Activated CD8-positive, alpha-beta T cell treated with anti-CD3 and anti-CD28 coated beads for 36 hours (primary cell): ENCODE results near the gene F10. TPM values are rescaled to one million over a fixed set of nuclear protein-coding genes. Genes with fewer than 3 reads are reported as not detected.
A peak's percentile ranks its signal among the peaks of the same experiment; 100 is the strongest.
"Not testable (repeated sequence)": the region's sequence is repeated elsewhere in the genome, so short reads cannot be mapped to it uniquely, and the experiment has no call there.

Source experiments
- ATAC-seq: fragments of 200-7000 bp; cut with Tn5 transposase; one replicate; pipeline ENCODE4 v1.10.0; 2021; ENCODE audit warnings: mild to moderate bottlenecking, moderate library complexity
- CTCF ChIA-PET: fragments of 350-600 bp; sonication (Branson Sonifier 250); formaldehyde crosslinking; loops from one replicate; lab custom pipeline; 2021; ENCODE audit warnings: antibody characterized with exemption; lab: Charles Lee
- POLR2A ChIA-PET: fragments of 350-600 bp; sonication (Branson Sonifier 250); formaldehyde crosslinking; loops from one replicate; lab custom pipeline; 2021; ENCODE audit warnings: antibody characterized with exemption; lab: Charles Lee
- DNase-seq: peaks from one replicate; pipeline ENCODE4 v3.0.0-alpha.2; 2020
- H3K27ac Mint-ChIP-seq: one replicate; pipeline ENCODE4 v1.8.0; 2021; ENCODE audit warnings: mild to moderate bottlenecking, mixed read lengths
- H3K27me3 Mint-ChIP-seq: one replicate; pipeline ENCODE4 v1.8.0; 2021; ENCODE audit warnings: mixed read lengths
- H3K36me3 Mint-ChIP-seq: one replicate; pipeline ENCODE4 v1.8.0; 2021; ENCODE audit warnings: low read depth, mixed read lengths
- H3K4me1 Mint-ChIP-seq: one replicate; pipeline ENCODE4 v1.8.0; 2021; ENCODE audit warnings: low read depth, mixed read lengths
- H3K4me3 Mint-ChIP-seq: one replicate; pipeline ENCODE4 v1.8.0; 2021; ENCODE audit warnings: mild to moderate bottlenecking, moderate library complexity, mixed read lengths
- H3K9me3 Mint-ChIP-seq: one replicate; pipeline ENCODE4 v1.8.0; 2021; ENCODE audit warnings: mixed read lengths
- intact Hi-C: fragments of 100-400 bp; cut with micrococcal nuclease; formaldehyde crosslinking; loops from one replicate; pipeline ENCODE4 v1.10.0; 2022
- total RNA-seq, 2 experiments: library from RNA; stranded (reverse); gene quantifications; one replicate each; pipeline ENCODE4 v1.2.3, GENCODE V29; 2021
- TF ChIP-seq, protein P1 (sequence below): fragments of 200-600 bp; IDR thresholded peaks from one replicate; pipeline ENCODE4 v1.8.0; 2022; ENCODE audit warnings: antibody characterized with exemption, mild to moderate bottlenecking

F10 gene
- total RNA-seq, 2 experiments from 2014 or later: not detected

DNA sequence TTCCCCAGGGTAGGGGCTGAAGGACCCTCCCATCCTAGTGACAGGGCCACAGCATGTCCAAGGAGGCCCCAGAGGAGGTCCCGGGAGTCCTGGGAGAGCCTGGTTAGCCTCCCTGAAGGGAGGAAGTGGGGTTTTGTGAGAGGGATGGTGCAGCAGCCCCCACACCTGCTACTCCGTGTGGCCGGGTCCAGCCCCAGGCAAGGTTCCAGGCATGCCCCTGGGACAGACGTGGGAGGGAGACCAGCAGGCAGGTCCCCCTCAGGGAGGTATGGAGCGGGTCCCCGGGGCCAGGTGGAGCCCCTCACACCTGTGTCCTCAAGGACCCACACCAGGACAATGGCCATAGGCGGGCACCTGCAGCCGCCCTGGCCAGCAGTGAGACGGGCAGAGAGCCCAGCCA lies 19.0 kb upstream of the F10 start:
- POLR2A ChIA-PET: no interaction called here
- H3K27ac Mint-ChIP-seq: no peak overlapping the region
- CTCF ChIA-PET: interaction anchor here (1.9 kb wide), 1 partner anchor 161 kb away, joined by 4 read pairs; no protein-coding TSS in a partner anchor
- no peaks in the 10 kb centered on the region for H3K36me3 Mint-ChIP-seq
- no peak for ATAC-seq
- H3K4me3 Mint-ChIP-seq: no peak overlapping the region
- H3K4me1 Mint-ChIP-seq: no peaks in the 10 kb centered on the region
- intact Hi-C loops: no loop called here
- DNase-seq: no peak
- TF ChIP-seq, protein P1, sequence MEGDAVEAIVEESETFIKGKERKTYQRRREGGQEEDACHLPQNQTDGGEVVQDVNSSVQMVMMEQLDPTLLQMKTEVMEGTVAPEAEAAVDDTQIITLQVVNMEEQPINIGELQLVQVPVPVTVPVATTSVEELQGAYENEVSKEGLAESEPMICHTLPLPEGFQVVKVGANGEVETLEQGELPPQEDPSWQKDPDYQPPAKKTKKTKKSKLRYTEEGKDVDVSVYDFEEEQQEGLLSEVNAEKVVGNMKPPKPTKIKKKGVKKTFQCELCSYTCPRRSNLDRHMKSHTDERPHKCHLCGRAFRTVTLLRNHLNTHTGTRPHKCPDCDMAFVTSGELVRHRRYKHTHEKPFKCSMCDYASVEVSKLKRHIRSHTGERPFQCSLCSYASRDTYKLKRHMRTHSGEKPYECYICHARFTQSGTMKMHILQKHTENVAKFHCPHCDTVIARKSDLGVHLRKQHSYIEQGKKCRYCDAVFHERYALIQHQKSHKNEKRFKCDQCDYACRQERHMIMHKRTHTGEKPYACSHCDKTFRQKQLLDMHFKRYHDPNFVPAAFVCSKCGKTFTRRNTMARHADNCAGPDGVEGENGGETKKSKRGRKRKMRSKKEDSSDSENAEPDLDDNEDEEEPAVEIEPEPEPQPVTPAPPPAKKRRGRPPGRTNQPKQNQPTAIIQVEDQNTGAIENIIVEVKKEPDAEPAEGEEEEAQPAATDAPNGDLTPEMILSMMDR: no peak
- H3K27me3 Mint-ChIP-seq: no peaks in the 10 kb centered on the region
- H3K9me3 Mint-ChIP-seq: no peaks in the 10 kb centered on the region

DNA sequence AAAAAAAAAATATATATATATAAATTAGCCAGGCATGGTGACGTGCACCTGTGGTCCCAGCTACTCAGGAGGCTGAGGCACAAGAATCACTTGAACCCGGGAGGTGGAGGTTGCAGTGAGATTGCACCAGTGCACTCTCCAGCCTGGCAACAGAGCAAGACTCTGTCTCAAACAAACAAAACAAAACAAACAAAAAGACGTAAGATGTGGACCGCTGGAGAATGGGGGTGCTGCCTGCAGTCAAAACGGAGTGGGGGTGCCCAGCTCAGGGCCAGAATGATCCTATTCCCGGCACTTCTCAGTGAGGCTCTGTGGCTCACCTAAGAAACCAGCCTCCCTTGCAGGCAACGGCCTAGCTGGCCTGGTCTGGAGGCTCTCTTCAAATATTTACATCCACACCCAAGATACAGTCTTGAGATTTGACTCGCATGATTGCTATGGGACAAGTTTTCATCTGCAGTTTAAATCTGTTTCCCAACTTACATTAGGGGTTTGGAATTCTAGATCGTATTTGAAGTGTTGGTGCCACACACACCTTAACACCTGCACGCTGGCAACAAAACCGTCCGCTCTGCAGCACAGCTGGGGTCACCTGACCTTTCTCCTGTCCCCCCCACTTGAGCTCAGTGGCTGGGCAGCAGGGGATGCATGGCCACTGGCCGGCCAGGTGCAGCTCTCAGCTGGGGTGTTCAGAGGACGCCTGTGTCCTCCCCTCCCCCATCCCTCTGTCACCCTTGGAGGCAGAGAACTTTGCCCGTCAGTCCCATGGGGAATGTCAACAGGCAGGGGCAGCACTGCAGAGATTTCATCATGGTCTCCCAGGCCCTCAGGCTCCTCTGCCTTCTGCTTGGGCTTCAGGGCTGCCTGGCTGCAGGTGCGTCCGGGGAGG lies 17.3 kb upstream of the F10 start, which contains the start of gene F7:
F7 (plus strand) TSS at position 760 of the 889 bp plus-strand sequence; CDS start at position 811, 51 bp downstream.
- peaks cover 4% of the 10 kb centered on the region for H3K4me1 Mint-ChIP-seq
- intact Hi-C loops: no loop called here
- POLR2A ChIA-PET: no interaction called here
- TF ChIP-seq, protein P1: no peak
- peaks cover 2% of the 10 kb centered on the region for H3K36me3 Mint-ChIP-seq
- H3K27ac Mint-ChIP-seq: no peak within 1 kb of the TSS
- no peak for ATAC-seq
- no peak within 1 kb of the TSS for H3K4me3 Mint-ChIP-seq
- CTCF ChIA-PET: interaction anchor here (1.9 kb wide), 1 partner anchor 162 kb away, joined by 4 read pairs; no protein-coding TSS in a partner anchor
- no peak for DNase-seq
- H3K27me3 Mint-ChIP-seq: peaks cover 3% of the 10 kb centered on the region
- H3K9me3 Mint-ChIP-seq: no peaks in the 10 kb centered on the region

- H3K27me3 Mint-ChIP-seq: peaks cover 3% of the 10 kb centered on the region
- TF ChIP-seq, protein P1: no peak
- CTCF ChIA-PET: no interaction called here
- no peak overlapping the region for H3K27ac Mint-ChIP-seq
- POLR2A ChIA-PET: no interaction called here
- no peaks in the 10 kb centered on the region for H3K9me3 Mint-ChIP-seq
- H3K4me1 Mint-ChIP-seq: peaks cover 4% of the 10 kb centered on the region
- DNase-seq (no peak), ATAC-seq (no peak)
- peaks cover 2% of the 10 kb centered on the region for H3K36me3 Mint-ChIP-seq
- H3K4me3 Mint-ChIP-seq: no peak overlapping the region
- intact Hi-C loops: no loop called here
Observed at GRCh38 chr13:113105921-113106452, 16.6 kb upstream of the F10 start.

GRCh38 chr13:113106711-113107351 lies 15.8 kb upstream of the F10 start:
- POLR2A ChIA-PET: interaction anchor here (0.6 kb wide), 1 partner anchor 70 kb away, joined by 3 read pairs; no protein-coding TSS in a partner anchor
- Mint-ChIP-seq H3K36me3 (peaks cover 2% of the 10 kb centered on the region), H3K4me3 (no peak overlapping the region), H3K4me1 (peaks cover 4% of the 10 kb centered on the region), H3K9me3 (no peaks in the 10 kb centered on the region), H3K27ac (no peak overlapping the region), H3K27me3 (peaks cover 3% of the 10 kb centered on the region)
- DNase-seq (peak; percentile 21), ATAC-seq (peak; percentile 34)
- CTCF ChIA-PET: no interaction called here
- TF ChIP-seq, protein P1: no peak
- intact Hi-C loops: no loop called here

DNA sequence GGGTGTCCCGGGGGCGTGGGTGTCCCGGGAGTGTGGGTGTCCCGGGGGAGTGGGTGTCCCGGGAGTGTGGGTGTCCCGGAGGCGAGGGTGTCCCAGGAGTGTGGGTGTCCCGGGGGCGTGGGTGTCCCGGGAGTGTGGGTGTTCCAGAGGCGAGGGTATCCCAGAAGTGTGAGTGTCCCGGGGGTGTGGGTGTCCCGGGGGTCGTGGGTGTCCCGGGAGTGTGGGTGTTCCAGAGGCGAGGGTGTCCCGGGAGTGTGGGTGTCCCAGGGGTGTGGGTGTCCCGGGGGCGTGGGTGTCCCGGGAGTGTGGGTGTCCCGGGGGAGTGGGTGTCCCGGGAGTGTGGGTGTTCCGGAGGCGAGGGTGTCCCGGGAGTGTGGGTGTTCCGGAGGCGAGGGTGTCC lies 14.1 kb upstream of the F10 start:
- ATAC-seq, CTCF ChIA-PET, H3K4me1 Mint-ChIP-seq, H3K27me3 Mint-ChIP-seq, H3K27ac Mint-ChIP-seq, intact Hi-C loops, H3K9me3 Mint-ChIP-seq, H3K4me3 Mint-ChIP-seq, POLR2A ChIA-PET, H3K36me3 Mint-ChIP-seq, DNase-seq: not testable (repeated sequence)
